Large intestine (tissue), 12 donors: Measurements from ENCODE around the gene TTI1. TPM values are rescaled to one million over a fixed set of nuclear protein-coding genes. Genes with fewer than 3 reads are reported as not detected.

Source experiments
- DNase-seq, 2 donors: peaks; one replicate each; pipeline versions ENCODE4 v3.0.0 to v3.0.0-alpha.2; 2013
- H3K27ac ChIP-seq: one replicate; pipeline ENCODE4 v1.5.1; 2013; ENCODE audit warnings: low read length
- H3K27me3 ChIP-seq: 2 replicates; pipeline ENCODE4 v1.6.1; 2013; ENCODE audit warnings: low read length; ENCODE audit not compliant: control insufficient read depth, insufficient read depth
- H3K36me3 ChIP-seq: 2 replicates; pipeline ENCODE4 v1.6.1; 2013; ENCODE audit warnings: low read length; ENCODE audit not compliant: control insufficient read depth, insufficient read depth
- H3K4me1 ChIP-seq: one replicate; pipeline ENCODE4 v1.6.1; 2013; ENCODE audit warnings: low read length; ENCODE audit not compliant: control insufficient read depth, insufficient read depth
- H3K4me3 ChIP-seq: one replicate; pipeline ENCODE4 v1.5.1; 2013; ENCODE audit warnings: low read length
- H3K9me3 ChIP-seq: one replicate; pipeline ENCODE4 v1.6.1; 2013; ENCODE audit warnings: mild to moderate bottlenecking, low read depth, low read length, moderate library complexity; ENCODE audit not compliant: control insufficient read depth
- WGBS: methylation state at CpG from one replicate; pipeline ENCODE4 v1.1.5; 2013; ENCODE audit warnings: low lambda C conversion rate; ENCODE audit not compliant: insufficient coverage; 5-methylcytosine and 5-hydroxymethylcytosine counted together
- long read RNA-seq, 11 donors: transcript quantifications; one replicate each; lab custom pipeline, GENCODE V29; 2026
- polyA plus RNA-seq: library from polyadenylated mRNA; unstranded; fragments of 120-200 nt; gene quantifications from one replicate; pipeline ENCODE4 v1.2.1, GENCODE V29; 2013

TTI1 gene
- 20.3 TPM for polyA plus RNA-seq
- long read RNA-seq, donor 1, result 0 reads
- long read RNA-seq, donor 2, partial matches to known transcripts, result 6 of 9 reads
- long read RNA-seq, donor 2, other reads (novel, unspliced or antisense), result 0 of 9 reads
- long read RNA-seq, donor 3, partial matches to known transcripts, result 6 of 9 reads
- long read RNA-seq, donor 3, other reads (novel, unspliced or antisense), result 0 of 9 reads
- long read RNA-seq, donor 4, result 0 reads
- long read RNA-seq, donor 5, partial matches to known transcripts, result 0 of 4 reads
- long read RNA-seq, donor 5, other reads (novel, unspliced or antisense), result 0 of 4 reads
- long read RNA-seq, donor 6, partial matches to known transcripts, result 12 of 16 reads
- long read RNA-seq, donor 6, other reads (novel, unspliced or antisense), result 0 of 16 reads
- long read RNA-seq, donor 7, partial matches to known transcripts, result 0 of 3 reads
- long read RNA-seq, donor 7, other reads (novel, unspliced or antisense), result 0 of 3 reads
- long read RNA-seq, donor 8, partial matches to known transcripts, result 11 of 13 reads
- long read RNA-seq, donor 8, other reads (novel, unspliced or antisense), result 0 of 13 reads
- long read RNA-seq, donor 9, partial matches to known transcripts, result 0 of 1 reads
- long read RNA-seq, donor 9, other reads (novel, unspliced or antisense), result 0 of 1 reads
- long read RNA-seq, donor 10, partial matches to known transcripts, result 12 of 17 reads
- long read RNA-seq, donor 10, other reads (novel, unspliced or antisense), result 0 of 17 reads
- long read RNA-seq, donor 11, partial matches to known transcripts, result 0 of 1 reads
- long read RNA-seq, donor 11, other reads (novel, unspliced or antisense), result 0 of 1 reads

GRCh38 chr20:38033330-38034107 is at the start of gene TTI1, which contains the start of gene RPRD1B:
Gene TTI1, minus strand, starts transcription at chr20:38033456. Its CDS starts 19,640 bp downstream, at chr20:38013816.
Gene RPRD1B, plus strand, starts transcription at chr20:38033746. Its CDS starts 202 bp downstream, at chr20:38033948.
- peaks cover 12% of the 10 kb centered on the region for H3K36me3 ChIP-seq
- H3K27ac ChIP-seq, result peak within 1 kb of the TSS; percentile 86
- no peaks in the 10 kb centered on the region for H3K27me3 ChIP-seq
- DNase-seq, result peak; percentile 93 to 95
- H3K4me1 ChIP-seq, result peaks cover 17% of the 10 kb centered on the region
- no peaks in the 10 kb centered on the region for H3K9me3 ChIP-seq
- no CpG with 5 or more reads among the region's 69 CpGs for WGBS
- H3K4me3 ChIP-seq, result peak within 1 kb of the TSS; percentile 92

- peaks cover 60% of the 10 kb centered on the region for H3K36me3 ChIP-seq
These were observed 49.6 kb upstream of the TTI1 start for GRCh38 chr20:38082894-38083293.

GRCh38 chr20:38081575-38081974 is 48.3 kb upstream of the TTI1 start:
- H3K27me3 ChIP-seq, result no peaks in the 10 kb centered on the region
- no peak overlapping the region for H3K27ac ChIP-seq
- no peak overlapping the region for H3K4me3 ChIP-seq
- H3K9me3 ChIP-seq, result no peaks in the 10 kb centered on the region
- peaks cover 56% of the 10 kb centered on the region for H3K36me3 ChIP-seq
- no peak for DNase-seq
- WGBS, result 83% methylated on average over 2 of the region's 3 CpGs
- H3K4me1 ChIP-seq, result peaks cover 12% of the 10 kb centered on the region

More at GRCh38 chr20:38082894-38083293, 49.6 kb upstream of the TTI1 start:
- no peak overlapping the region for H3K27ac ChIP-seq
- H3K4me3 ChIP-seq, result no peak overlapping the region
- peaks cover 12% of the 10 kb centered on the region for H3K4me1 ChIP-seq
- no peaks in the 10 kb centered on the region for H3K27me3 ChIP-seq
- H3K9me3 ChIP-seq, result no peaks in the 10 kb centered on the region
- no peak for DNase-seq

GRCh38 chr20:38079353-38079752 is 46.1 kb upstream of the TTI1 start:
- Histone ChIP-seq H3K4me1 (peaks cover 24% of the 10 kb centered on the region), H3K36me3 (peaks cover 38% of the 10 kb centered on the region), H3K27me3 (no peaks in the 10 kb centered on the region), H3K4me3 (no peak overlapping the region), H3K27ac (no peak overlapping the region), H3K9me3 (no peaks in the 10 kb centered on the region)
- 80% methylated on average over 1 of the region's 3 CpGs for WGBS
- DNase-seq, result no peak

- DNase-seq, result no peak
- no CpG with 5 or more reads among the region's 2 CpGs for WGBS
- H3K27ac ChIP-seq, result no peak overlapping the region
- H3K4me3 ChIP-seq, result no peak overlapping the region
- no peaks in the 10 kb centered on the region for H3K27me3 ChIP-seq
- peaks cover 27% of the 10 kb centered on the region for H3K4me1 ChIP-seq
- no peaks in the 10 kb centered on the region for H3K9me3 ChIP-seq
- H3K36me3 ChIP-seq, result peaks cover 26% of the 10 kb centered on the region
These were observed 44.8 kb upstream of the TTI1 start for GRCh38 chr20:38078084-38078483.

- peak overlapping the region; percentile 68 for H3K27ac ChIP-seq
These were observed 43.3 kb upstream of the TTI1 start for GRCh38 chr20:38076548-38076947.

GRCh38 chr20:38075161-38075998 is 42.1 kb upstream of the TTI1 start:
- Histone ChIP-seq H3K9me3 (no peaks in the 10 kb centered on the region), H3K4me3 (no peak overlapping the region), H3K36me3 (peaks cover 36% of the 10 kb centered on the region), H3K27ac (peak overlapping the region; percentile 68), H3K27me3 (no peaks in the 10 kb centered on the region), H3K4me1 (peaks cover 28% of the 10 kb centered on the region)
- no CpG with 5 or more reads among the region's 3 CpGs for WGBS
- peak in 1 of 2 donors; percentile 46 for DNase-seq

More at GRCh38 chr20:38076548-38076947, 43.3 kb upstream of the TTI1 start:
- no peaks in the 10 kb centered on the region for H3K27me3 ChIP-seq
- H3K36me3 ChIP-seq, result peaks cover 30% of the 10 kb centered on the region
- DNase-seq, result no peak
- peaks cover 28% of the 10 kb centered on the region for H3K4me1 ChIP-seq
- no peak overlapping the region for H3K4me3 ChIP-seq
- no peaks in the 10 kb centered on the region for H3K9me3 ChIP-seq

- Histone ChIP-seq H3K4me3 (no peak overlapping the region), H3K4me1 (peaks cover 28% of the 10 kb centered on the region), H3K27me3 (no peaks in the 10 kb centered on the region), H3K9me3 (no peaks in the 10 kb centered on the region), H3K36me3 (peaks cover 36% of the 10 kb centered on the region), H3K27ac (peak overlapping the region; percentile 68)
- 60% methylated on average over 1 of the region's 5 CpGs for WGBS
- peak; percentile 45 to 64 for DNase-seq
These were observed 40.2 kb upstream of the TTI1 start for GRCh38 chr20:38073307-38074071.

- no CpG with 5 or more reads among the region's 1 CpG for WGBS
- H3K36me3 ChIP-seq, result peaks cover 38% of the 10 kb centered on the region
- no peaks in the 10 kb centered on the region for H3K9me3 ChIP-seq
- H3K4me1 ChIP-seq, result peaks cover 28% of the 10 kb centered on the region
- no peak overlapping the region for H3K4me3 ChIP-seq
- peak overlapping the region; percentile 68 for H3K27ac ChIP-seq
- no peaks in the 10 kb centered on the region for H3K27me3 ChIP-seq
- DNase-seq, result no peak
These were observed 39.6 kb upstream of the TTI1 start for GRCh38 chr20:38072898-38073297.
